ENCODE data around the gene ARHGEF2.

ARHGEF2 gene

GRCh38 chr1:156001021-156001661 is 22.8 kb upstream of the ARHGEF2 start:
- H3K27me3 ChIP-seq (replicated peaks; ENCODE audit: control insufficient read depth, insufficient read depth, low read length), result no peaks in the 10 kb centered on the region
- no peak overlapping the region for H3K4me3 ChIP-seq (replicated peaks; ENCODE audit: low read depth, low read length)
- DNase-seq (ENCODE audit: extremely low read depth, insufficient read length), result no peak
- no peaks in the 10 kb centered on the region for H3K36me3 ChIP-seq (ENCODE audit: control insufficient read depth, insufficient read depth, low read length)
- no peak for TF ChIP-seq CTCF (IDR thresholded peaks at IDR 0.05; ENCODE audit: insufficient read depth, low read length, poor library complexity, severe bottlenecking)

- no peaks in the 10 kb centered on the region for H3K27me3 ChIP-seq (replicated peaks; ENCODE audit: control insufficient read depth, insufficient read depth, low read length)
- H3K36me3 ChIP-seq (ENCODE audit: control insufficient read depth, insufficient read depth, low read length), result no peaks in the 10 kb centered on the region
- TF ChIP-seq CTCF (IDR thresholded peaks at IDR 0.05; ENCODE audit: insufficient read depth, low read length, poor library complexity, severe bottlenecking), result no peak
- H3K4me3 ChIP-seq (replicated peaks; ENCODE audit: low read depth, low read length), result no peak overlapping the region
- no peak for DNase-seq (ENCODE audit: extremely low read depth, insufficient read length)
Measured at GRCh38 chr1:155999964-156000363, 21.6 kb upstream of the ARHGEF2 start.

- no peak overlapping the region for H3K4me3 ChIP-seq (replicated peaks; ENCODE audit: low read depth, low read length)
- TF ChIP-seq CTCF (IDR thresholded peaks at IDR 0.05; ENCODE audit: insufficient read depth, low read length, poor library complexity, severe bottlenecking), result no peak
- no peaks in the 10 kb centered on the region for H3K36me3 ChIP-seq (ENCODE audit: control insufficient read depth, insufficient read depth, low read length)
- no peaks in the 10 kb centered on the region for H3K27me3 ChIP-seq (replicated peaks; ENCODE audit: control insufficient read depth, insufficient read depth, low read length)
- no peak for DNase-seq (ENCODE audit: extremely low read depth, insufficient read length)
Measured at GRCh38 chr1:155996166-155996565, 17.8 kb upstream of the ARHGEF2 start.

GRCh38 chr1:155993595-155993994 is 15.2 kb upstream of the ARHGEF2 start:
- Histone ChIP-seq H3K4me3 (replicated peaks; ENCODE audit: low read depth, low read length) (no peak overlapping the region), H3K27me3 (replicated peaks; ENCODE audit: control insufficient read depth, insufficient read depth, low read length) (no peaks in the 10 kb centered on the region), H3K36me3 (ENCODE audit: control insufficient read depth, insufficient read depth, low read length) (no peaks in the 10 kb centered on the region)
- TF ChIP-seq CTCF (IDR thresholded peaks at IDR 0.05; ENCODE audit: insufficient read depth, low read length, poor library complexity, severe bottlenecking), result no peak
- no peak for DNase-seq (ENCODE audit: extremely low read depth, insufficient read length)

- no peak for DNase-seq (ENCODE audit: extremely low read depth, insufficient read length)
- Histone ChIP-seq H3K27me3 (replicated peaks; ENCODE audit: control insufficient read depth, insufficient read depth, low read length) (no peaks in the 10 kb centered on the region), H3K36me3 (ENCODE audit: control insufficient read depth, insufficient read depth, low read length) (no peaks in the 10 kb centered on the region), H3K4me3 (replicated peaks; ENCODE audit: low read depth, low read length) (no peak overlapping the region)
- TF ChIP-seq CTCF (IDR thresholded peaks at IDR 0.05; ENCODE audit: insufficient read depth, low read length, poor library complexity, severe bottlenecking), result no peak
Measured at GRCh38 chr1:155990005-155990739, 11.8 kb upstream of the ARHGEF2 start.
